Sciatic nerve (tissue), 2 donors: ENCODE data around the gene GDPD5. TPM values are rescaled to one million over a fixed set of nuclear protein-coding genes. Genes with fewer than 3 reads are reported as not detected.
A peak's percentile ranks its signal among the peaks of the same experiment; 100 is the strongest.

ENCODE experiments used
- ATAC-seq: fragments of 200-7000 bp; cut with Tn5 transposase; one replicate; pipeline ENCODE4 v1.9.1; 2020; ENCODE audit warnings: mild to moderate bottlenecking, moderate library complexity
- DNase-seq: peaks from one replicate; pipeline ENCODE4 v3.0.0-alpha.2; 2020; ENCODE audit warnings: low spot score
- intact Hi-C: fragments of 100-400 bp; cut with DNase I; formaldehyde crosslinking; loops from one replicate; pipeline ENCODE4 v1.14.2; 2022
- total RNA-seq: library from RNA; stranded (reverse); fragmentation: NEBNext Ultra II Directional; extraction: Animal tissue kit (Norgen Biotek cat#: 25700); gene quantifications from one replicate; pipeline ENCODE4 v1.2.1, GENCODE V29; 2021
- donor health status: DM: no; HTN: no; CAD: no.
- donor health status: DM: no; HTN: no; CAD: no.

GDPD5 gene
- total RNA-seq, 1 donor from 2014 or later = 78.5 TPM

DNA sequence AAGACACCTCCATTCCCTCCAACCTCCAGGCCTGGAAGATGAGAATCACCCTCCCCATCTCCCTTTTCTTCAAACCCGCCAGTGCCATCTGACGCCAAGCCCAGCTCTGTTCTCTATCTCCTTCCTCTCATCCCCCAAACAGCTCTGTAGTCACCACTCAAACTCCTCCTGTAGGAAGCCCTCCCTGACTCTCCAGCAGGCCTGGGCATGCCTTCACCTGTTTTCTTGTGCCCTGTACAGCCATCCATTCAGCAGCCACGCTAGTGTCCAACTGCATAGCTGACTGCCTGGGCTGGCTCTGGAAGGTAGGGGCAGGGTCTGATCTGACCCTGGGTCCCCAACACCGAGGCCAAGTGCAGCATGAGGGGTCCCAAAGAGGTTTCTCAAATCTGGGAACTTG lies 25.0 kb downstream of the GDPD5 start:
- ATAC-seq (no peak), DNase-seq (no peak)
- intact Hi-C loops = no loop called here

DNA sequence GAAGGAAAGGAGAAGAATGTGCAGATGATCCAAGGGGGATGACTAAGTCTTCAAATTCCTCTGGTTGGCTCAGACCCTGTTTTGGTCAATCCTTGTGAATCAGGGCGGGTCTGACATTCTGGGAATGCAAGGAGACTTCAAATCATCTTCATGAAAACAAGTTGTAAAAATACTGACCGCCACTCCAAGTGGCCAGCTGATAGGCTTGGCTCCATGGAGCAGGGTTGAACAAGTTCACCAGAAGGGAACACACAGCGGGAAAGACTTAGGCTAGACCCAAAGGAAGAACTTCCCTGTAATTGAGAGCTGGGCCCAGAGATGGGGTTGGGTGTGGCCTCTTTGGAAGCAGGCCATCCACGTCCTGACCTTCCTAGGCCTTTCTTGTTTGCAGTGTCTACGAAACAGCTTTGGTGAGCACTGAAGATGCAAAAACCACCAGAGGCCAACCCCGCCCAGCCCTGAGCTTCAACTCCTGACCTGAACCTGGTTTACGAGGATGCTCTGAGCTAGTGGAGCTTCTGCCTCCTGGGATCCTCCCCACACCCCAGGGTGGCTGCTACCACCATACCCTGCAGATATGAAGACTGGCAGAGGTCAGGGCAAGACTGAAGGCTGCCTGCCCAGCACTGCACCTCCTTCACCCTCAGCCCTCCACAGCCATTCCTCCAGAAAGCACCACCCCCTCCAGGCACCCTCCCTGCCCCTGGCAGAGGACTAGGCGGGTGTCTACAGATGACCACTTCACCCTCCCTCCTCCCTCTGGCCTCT lies 26.1 kb downstream of the GDPD5 start:
- DNase-seq = peak; percentile 84
- peak; percentile 94 for ATAC-seq
- intact Hi-C loops = no loop called here

DNA sequence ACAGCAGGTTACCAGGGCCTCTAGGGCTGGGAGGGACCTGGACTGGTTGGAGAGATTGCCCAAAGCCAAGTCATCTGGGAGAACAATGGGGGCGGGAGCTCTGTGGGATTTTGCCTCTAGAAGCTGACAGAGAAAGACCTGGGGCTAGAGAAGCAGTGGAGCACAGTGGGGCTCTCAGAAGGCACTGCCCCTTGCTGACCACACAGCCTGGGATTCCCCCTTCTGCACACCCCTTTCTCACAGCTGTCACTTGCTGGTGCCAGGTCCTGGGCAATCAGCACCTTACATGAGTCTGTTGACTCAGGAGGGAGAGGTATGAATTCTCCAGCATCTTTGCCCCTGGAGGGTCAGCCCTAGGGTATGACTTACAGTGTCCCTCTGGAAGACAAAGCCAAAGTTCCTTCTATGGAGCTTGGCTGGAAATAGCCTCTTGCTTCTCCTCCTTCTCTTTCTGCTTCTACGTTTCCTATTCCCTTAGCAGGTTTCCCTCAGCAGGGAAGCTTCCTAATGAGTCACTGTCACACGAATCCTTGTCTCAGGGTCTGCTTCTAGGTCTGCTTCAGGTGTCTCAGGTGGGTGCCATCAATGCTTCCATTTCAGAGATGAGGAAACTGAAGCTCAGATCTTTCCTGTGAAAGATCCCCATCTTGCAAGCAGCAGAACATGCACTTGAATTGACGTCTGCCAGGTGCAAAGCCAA lies 27.0 kb downstream of the GDPD5 start:
- intact Hi-C loops = no loop called here
- DNase-seq = no peak
- peak; percentile 1 for ATAC-seq

DNA sequence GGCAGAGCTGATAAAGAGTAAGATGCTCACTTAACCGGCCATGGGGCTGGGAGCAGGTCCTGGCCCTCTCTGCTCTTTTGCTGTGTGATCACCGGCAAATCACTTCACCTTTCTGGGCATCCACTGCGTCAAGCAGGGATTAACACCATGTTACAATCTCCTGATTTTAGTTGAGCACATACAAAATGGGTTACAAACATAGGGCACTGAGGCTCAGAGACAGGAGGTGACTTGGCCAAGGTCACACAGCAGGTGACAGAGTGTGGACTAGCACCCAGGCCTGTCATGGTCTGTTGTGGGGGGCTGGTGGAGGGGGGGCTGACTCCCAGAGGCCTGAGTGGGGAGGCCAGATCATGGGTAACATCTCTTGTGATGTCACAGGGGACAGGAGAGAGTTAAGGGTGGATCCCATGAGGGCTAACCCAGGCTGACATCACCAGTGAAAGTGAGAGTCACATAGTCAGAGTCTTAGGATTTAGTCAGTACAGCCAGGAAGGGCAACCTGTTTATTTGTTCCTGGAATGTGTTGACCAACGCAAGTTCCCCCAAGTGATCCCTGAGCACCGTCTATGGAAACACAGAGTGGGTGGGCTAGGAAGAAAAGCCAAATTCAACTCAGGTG lies 27.8 kb downstream of the GDPD5 start:
- intact Hi-C loops = no loop called here
- peak; percentile 1 for ATAC-seq
- no peak for DNase-seq

DNA sequence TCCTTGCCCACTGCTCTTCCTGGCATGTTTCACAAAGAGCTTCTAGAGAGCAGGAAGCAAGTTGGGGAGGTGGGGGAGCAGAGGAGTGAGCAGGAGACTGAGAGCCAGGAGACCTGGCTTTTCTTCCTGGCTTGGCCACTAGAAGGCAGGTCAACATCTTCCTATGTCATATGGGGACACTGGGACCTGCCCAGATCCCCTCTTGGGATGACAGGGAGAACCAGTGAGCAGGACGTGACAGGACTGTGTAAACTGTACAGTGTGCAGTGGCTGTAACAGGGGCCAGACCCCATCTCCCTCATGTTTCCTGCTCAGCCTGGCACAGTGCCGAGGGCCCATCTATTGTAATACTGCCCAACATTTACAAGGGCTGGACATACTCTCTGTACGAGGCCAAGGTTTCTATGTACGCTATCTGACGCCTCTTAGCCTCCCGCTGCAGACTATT lies 29.4 kb downstream of the GDPD5 start:
- no peak for DNase-seq
- ATAC-seq = no peak
- intact Hi-C loops = no loop called here

DNA sequence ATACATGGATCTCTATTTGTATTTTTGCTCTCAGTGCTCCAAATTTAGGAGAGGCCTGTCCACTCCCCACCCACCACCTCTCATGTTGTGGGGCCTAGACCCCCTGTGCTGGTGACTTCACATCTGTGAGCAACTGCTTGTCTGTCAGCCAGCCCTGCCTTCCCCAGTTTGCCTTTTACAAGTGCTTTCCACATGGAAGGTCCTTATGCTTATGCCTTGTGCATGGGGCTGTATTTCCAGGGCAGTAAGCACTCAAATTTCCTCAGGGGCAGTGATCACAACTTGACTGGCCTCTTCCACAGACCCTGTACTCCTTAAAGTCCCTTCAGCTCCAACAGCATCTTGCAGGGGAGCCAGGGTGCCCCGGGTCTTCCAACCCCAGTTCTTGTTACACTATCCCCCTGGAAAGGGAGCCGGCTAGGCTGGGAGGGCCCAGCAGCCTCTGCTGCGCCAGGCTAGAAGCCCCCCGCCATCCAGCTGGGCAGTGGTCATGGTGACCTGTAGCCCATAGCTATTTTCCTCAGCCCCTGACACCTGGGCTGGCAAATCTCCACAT lies 29.9 kb downstream of the GDPD5 start:
- ATAC-seq = no peak
- intact Hi-C loops = no loop called here
- no peak for DNase-seq

DNA sequence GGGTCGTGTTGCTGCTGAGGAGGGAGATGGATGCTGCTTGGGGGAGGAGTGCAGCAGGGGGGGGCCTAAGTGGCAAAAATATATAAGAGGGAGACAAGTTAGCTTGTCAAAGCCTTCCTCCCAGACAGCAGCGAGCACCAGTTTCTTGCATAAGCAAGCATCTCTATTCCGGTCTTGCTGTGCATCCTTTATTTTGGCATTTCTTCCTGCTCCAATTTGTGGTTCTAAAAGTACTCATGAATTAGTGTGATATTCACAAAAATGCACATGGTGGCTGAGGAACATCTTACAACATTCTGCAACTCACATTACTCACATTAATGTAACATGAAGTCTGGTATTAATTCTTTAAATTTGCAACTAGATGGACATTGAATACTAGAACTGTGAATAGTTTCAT lies 32.1 kb downstream of the GDPD5 start:
- intact Hi-C loops = no loop called here

DNA sequence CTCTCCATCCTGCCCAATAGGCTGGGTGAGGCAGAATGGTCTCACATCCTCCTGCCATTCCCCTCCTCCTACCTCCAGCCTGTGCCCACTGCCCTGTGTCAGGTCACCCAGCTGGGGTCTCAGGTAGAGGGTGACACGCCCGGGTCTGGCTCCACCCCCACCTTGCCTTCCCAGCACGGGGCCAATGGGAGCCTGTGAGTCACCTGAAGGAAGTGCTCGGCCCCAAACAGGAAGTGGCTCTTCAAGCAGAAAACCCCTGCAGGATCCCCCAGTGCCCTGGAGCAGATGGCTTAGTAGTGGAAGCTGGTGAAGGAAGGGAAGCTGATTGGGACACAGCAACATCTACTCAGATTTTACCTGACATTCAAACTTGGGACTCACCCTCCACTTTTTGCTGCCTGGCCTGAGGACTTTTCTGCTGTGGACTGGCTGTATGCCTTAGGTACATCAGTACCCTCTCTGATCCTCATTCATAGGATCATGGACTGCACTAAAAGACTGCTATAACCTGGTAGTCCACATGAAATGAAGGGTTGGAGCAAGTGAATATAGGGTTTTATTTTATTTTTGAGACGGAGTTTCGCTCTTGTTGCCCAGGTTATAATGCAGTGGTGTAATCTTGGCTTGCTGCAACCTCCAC lies 33.4 kb downstream of the GDPD5 start:
- DNase-seq (no peak), ATAC-seq (no peak)
- intact Hi-C loops = no loop called here

More for the DNA sequence above, 32.1 kb downstream of the GDPD5 start:
- no peak for ATAC-seq
- no peak for DNase-seq

DNA sequence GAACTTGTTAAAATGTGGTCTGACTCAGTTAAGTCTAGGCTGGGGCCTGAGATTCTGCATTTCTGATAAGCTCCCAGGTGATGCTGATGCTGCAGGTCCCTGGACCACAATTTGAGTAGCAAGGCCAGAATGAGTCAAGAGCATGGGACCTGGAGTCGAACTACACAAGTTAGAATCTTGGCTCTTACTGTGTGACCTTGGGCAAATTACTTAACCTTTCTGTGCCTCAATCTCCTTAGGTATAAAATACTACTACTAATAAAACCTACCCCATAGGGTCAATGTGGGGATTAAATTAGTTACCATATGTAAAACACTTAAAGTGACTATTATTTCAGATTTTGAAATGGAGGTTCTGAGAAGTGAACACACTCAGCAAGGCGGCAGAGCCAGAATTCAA lies 34.3 kb downstream of the GDPD5 start:
- no peak for ATAC-seq
- intact Hi-C loops = no loop called here
- no peak for DNase-seq

DNA sequence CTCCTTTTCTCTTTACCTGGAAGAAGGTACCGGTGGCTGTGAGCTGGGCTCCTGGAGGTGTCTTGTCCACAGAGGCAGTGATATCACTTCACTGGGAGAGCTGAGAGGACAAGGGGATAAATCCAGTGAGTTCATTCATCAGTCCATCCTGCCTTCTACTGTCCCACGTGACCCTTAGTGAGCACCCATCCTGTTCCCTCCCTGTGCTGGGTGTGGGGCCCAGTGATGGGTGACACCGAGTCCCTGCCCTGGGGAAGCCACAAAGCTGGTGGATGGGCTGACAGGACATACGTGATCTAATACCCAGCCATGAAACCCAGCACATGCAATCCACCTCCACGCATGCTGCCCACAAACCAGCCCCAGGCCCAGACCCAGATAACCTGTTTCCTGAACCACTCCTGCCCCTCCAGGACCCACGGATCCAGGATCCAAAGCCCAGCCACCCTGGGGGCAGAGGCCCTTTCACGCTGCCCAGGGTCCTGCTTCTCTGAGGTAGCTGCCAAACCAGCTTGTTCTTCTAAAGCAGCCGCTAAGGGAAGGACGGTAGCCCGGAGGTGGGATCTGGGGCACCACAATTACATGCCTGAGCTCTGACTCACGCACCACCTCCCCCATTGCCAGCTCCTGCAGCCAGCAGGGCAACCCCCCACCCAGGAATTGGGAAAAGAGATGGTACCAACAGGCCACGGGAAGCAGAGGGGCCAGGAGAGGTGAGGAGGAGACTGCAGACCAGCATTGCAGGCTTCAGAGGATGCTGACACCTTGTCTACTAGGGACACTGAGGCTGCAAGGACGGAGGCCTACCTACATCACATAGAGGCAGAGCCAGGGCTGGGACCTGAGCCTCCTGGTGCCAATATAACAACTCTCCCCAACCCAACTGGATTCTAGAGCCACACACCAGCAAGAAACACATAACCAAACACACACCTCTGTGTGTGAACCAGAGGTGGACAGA lies 35.2 kb downstream of the GDPD5 start:
- ATAC-seq = no peak
- intact Hi-C loops = no loop called here
- no peak for DNase-seq

DNA sequence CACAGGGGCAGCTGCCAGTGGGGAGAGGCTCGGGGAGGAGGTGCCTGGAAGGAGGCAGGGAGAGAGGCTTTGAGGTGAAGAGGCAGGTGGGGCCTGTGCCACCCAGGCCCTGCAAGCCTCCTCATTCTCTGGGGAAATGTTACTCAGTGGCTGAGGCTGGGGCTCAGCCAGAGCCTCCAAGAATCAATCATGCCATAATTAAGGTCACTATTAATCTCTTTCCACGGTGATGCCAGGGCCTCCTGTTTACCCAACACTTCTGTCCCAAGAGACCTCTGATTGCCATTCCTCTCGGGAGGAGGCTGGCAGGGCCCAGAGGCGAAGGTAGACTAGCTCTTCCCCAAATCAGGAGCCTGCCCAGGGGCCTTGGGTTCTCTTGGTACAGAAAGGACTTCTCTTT lies 38.4 kb downstream of the GDPD5 start:
- DNase-seq (no peak), ATAC-seq (no peak)
- intact Hi-C loops = no loop called here

DNA sequence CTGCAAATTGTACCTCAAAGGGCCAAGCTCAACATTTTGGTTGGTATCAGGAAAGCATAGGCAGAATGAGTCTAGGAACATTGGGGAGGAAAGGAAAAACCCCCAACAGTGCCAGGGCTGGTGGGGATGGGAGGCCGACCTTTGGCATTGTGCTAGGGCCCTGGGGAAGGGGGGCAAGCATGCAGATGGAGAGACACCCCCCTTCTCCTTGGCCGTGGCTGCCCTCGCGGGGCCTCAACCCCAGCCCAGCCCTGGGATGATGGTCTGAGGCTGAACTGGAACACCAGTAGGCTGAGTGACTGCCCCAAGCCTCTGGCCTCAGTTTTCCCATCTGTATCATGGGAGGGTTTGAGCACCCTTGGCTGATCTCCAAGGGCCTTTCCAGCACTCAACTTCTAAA lies 40.0 kb downstream of the GDPD5 start:
- DNase-seq (no peak), ATAC-seq (no peak)
- intact Hi-C loops = no loop called here

DNA sequence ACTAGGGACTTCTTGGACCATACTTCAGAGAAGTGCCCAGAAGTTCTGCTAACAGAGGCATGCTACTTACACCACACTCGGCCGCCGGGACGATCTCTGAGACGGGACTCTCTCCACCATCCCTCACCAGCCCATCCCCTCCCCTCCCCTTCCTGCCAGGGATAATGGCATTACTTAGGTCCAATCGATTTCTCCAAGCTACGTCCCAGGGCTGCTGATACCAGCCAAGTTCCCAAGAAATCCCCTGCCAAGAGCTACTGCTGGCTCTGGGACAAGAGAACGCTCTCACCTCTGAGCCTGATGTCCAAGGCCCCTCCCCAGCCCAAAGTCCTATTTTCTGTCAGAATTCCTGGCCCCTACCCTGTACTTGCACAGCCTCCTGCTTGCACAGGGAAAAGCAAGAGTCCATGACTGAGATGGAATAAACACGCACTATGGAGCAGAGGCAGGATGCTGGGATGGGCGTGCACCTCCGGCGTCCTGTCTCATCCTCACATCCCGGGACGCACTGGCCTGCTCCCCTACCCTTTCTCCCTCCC lies 42.7 kb downstream of the GDPD5 start:
- ATAC-seq = no peak
- intact Hi-C loops = no loop called here
- no peak for DNase-seq

DNA sequence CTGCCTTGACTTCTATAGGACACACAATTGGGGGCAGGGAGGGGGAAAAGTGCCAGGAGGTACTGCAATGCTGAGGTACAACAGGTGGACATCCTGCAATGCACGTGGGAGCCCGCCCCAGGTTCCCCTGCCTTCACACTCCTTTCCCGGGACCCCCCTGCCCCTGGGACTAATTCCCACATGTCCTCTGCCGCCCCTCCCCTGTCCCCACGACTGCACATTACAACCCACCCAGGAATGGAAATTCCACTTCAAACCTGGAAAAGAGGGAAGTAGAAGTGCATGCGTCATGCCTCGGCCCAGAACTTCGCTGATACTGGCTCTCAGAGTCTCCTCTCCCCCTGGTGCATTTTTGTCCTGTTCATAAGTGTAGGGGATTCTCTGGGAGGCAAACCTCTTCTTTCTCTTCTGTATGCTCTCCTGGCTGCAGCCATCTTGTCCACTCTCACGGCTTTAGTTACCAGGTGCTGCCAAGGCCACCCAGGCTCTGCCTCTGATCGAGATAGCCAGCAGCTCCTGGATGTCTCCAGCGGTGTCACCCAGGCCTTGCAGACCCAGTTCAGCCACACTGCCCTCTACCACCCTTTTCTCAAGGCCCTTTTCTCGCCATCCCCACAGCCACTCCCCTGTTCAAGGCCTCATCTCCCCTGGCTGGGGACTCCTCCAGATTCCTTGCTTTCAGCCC lies 43.7 kb downstream of the GDPD5 start:
- intact Hi-C loops = no loop called here
- ATAC-seq (no peak), DNase-seq (no peak)

DNA sequence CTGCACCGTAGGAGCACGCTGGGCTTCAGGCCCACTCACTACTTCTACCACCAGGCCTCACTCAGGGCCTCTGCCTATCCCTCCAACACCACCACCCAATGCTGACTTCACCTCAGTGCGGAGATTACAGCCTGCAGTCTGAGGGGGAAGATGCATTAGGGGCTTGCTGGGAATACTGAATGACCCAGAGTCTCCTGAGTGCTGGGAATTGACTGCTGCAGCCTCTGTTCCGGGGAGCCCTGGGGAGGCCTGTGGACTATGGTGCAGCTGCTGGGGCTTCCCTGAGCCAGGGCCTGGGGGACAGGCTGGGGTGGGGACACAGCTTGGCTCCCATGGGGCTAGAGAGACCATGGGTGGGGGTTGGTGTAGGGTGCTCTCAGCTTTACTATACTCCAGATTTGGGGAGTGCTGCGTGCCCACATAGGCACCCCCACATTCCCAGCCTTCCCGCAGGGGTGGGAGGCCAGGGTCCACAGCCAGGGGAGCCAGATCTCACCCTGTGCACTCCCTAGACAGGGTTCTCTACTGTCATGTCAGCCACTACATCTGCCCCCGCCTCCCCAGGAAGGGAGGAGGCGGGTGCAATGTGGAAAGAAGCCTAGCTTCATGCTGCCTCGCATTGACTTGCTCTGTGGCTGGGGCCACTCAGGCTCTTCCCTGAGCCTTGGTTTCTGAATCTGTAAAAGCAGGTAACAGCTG lies 44.4 kb downstream of the GDPD5 start:
- intact Hi-C loops = no loop called here
- ATAC-seq (no peak), DNase-seq (no peak)

DNA sequence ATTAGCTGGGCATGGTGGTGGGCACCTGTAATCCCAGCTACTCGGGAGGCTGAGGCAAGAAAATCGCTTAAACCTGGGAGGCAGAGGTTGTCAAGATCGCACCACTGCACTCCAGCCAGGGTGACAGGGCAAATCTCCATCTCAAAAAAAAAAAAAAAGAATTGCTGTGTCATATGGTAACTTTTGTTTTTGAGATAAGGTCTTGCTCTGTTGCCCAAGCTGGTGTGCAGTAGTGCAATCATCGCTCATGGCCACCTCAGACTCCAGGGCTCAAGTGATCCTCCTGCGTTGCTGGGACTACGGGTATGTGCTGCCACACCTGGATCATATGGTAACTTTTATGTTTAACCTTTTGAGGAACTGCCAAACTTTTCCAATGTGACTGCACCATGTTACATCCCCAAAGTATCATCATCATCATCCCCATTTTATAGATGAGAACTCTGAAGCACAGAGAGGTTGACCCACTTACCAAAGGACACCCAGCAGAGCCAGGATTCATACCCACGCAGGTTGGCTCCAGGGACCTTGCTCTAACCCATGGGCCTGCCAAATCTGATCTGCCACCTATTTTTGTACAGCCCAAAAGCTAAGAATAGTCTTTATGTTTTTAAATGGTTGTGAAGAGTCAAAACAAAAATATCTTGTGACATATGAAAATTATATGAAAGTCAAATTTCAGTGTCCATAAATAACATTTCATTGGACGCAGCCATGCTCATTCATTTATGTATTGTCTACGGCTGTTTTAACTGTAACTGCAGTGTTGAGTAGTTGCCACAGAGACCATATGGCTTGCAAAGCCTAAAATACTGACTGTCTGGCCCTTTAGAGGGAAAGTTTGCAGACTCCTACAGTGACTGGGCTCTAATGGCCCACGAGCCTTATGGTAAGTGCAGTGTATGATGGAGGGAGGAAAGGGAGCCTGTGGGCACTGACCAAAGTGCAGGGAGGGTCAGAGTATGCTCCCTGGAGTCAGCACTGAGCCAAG lies 45.3 kb downstream of the GDPD5 start:
- DNase-seq = no peak
- no peak for ATAC-seq
- intact Hi-C loops = no loop called here
